CD4-positive, alpha-beta memory T cell (primary cell): ENCODE measurements around the gene ACOX1. TPM values are rescaled to one million over a fixed set of nuclear protein-coding genes. Genes with fewer than 3 reads are reported as not detected.

Experiments used
- CTCF ChIA-PET: fragments of 350-600 bp; sonication (Branson Sonifier 250); formaldehyde crosslinking; loops from one replicate; lab custom pipeline; 2021; ENCODE audit warnings: inconsistent platforms; ENCODE audit not compliant: partially characterized antibody; lab: Charles Lee
- POLR2A ChIA-PET: fragments of 350-600 bp; sonication (Branson Sonifier 250); formaldehyde crosslinking; loops from one replicate; lab custom pipeline; 2021; ENCODE audit not compliant: partially characterized antibody; lab: Charles Lee
- DNase-seq, 5 donors: peaks; one replicate each; pipeline versions ENCODE4 v3.0.0 to v3.0.0-alpha.2; 2020 to 2022; ENCODE audit warnings: mixed read lengths in 1 of 5
- H3K27ac ChIP-seq: one replicate; pipeline ENCODE4 v1.7.0; 2013; ENCODE audit warnings: low read depth, low read length
- H3K27me3 ChIP-seq: 2 replicates; pipeline ENCODE4 v1.7.0; 2013; ENCODE audit warnings: mild to moderate bottlenecking, low read length, moderate library complexity; ENCODE audit not compliant: insufficient read depth
- H3K36me3 ChIP-seq: 2 replicates; pipeline ENCODE4 v1.7.0; 2013; ENCODE audit warnings: mild to moderate bottlenecking, low read length, moderate library complexity; ENCODE audit not compliant: insufficient read depth
- H3K4me1 ChIP-seq: 2 replicates; pipeline ENCODE4 v1.7.0; 2013; ENCODE audit warnings: mild to moderate bottlenecking, low read length, moderate library complexity; ENCODE audit not compliant: insufficient read depth
- H3K4me3 ChIP-seq, 2 donors: one replicate each; pipeline ENCODE4 v1.7.0; 2013; ENCODE audit warnings: low read length in 2 of 2, mild to moderate bottlenecking in 1 of 2
- H3K9me3 ChIP-seq, 2 donors: one replicate each; pipeline ENCODE4 v1.7.0; 2013; ENCODE audit warnings: low read length in 2 of 2, control low read depth in 1 of 2; ENCODE audit not compliant: control insufficient read depth in 1 of 2
- H3K27ac Mint-ChIP-seq, 7 donors: one replicate each; pipeline ENCODE4 v1.8.0; 2020 to 2021; ENCODE audit warnings: mixed read lengths in 7 of 7, mild to moderate bottlenecking in 6 of 7, inconsistent platforms in 3 of 7, moderate library complexity in 3 of 7
- H3K27me3 Mint-ChIP-seq, 2 donors: one replicate each; pipeline ENCODE4 v1.8.0; 2020 to 2021; ENCODE audit warnings: mixed read lengths in 2 of 2
- H3K36me3 Mint-ChIP-seq, 2 donors: one replicate each; pipeline ENCODE4 v1.8.0; 2020 to 2021; ENCODE audit warnings: mixed read lengths in 2 of 2, inconsistent platforms in 1 of 2, mild to moderate bottlenecking in 1 of 2
- H3K4me1 Mint-ChIP-seq, 4 donors: one replicate each; pipeline ENCODE4 v1.8.0; 2020 to 2021; ENCODE audit warnings: mixed read lengths in 4 of 4, mild to moderate bottlenecking in 1 of 4
- H3K4me3 Mint-ChIP-seq, 8 donors: one replicate each; pipeline ENCODE4 v1.8.0; 2020 to 2021; ENCODE audit warnings: mixed read lengths in 8 of 8, mild to moderate bottlenecking in 7 of 8, moderate library complexity in 6 of 8, inconsistent platforms in 3 of 8
- H3K9me3 Mint-ChIP-seq, 8 donors: one replicate each; pipeline ENCODE4 v1.8.0; 2020 to 2021; ENCODE audit warnings: mixed read lengths in 8 of 8, mild to moderate bottlenecking in 5 of 8, inconsistent platforms in 3 of 8, moderate library complexity in 1 of 8
- intact Hi-C: fragments of 100-400 bp; cut with micrococcal nuclease; formaldehyde crosslinking; loops from one replicate; pipeline ENCODE4 v1.15.1; 2023
- polyA plus RNA-seq, 2 donors: library from polyadenylated mRNA; unstranded; fragments of 300-500 nt; fragmentation: Illumina TruSeq; gene quantifications; one replicate each; pipeline ENCODE4 v1.2.3, GENCODE V29; 2021
- total RNA-seq, 2 experiments: library from RNA; stranded (reverse); gene quantifications; one replicate each; pipeline ENCODE4 v1.2.3, GENCODE V29; 2021

ACOX1 gene
- total and polyA plus RNA-seq, 4 experiments from 2014 or later = 10.2 to 31.7 (median 22.4) TPM

- peak overlapping the region in 1 of 8 donors; percentile 52 for H3K4me3 Mint-ChIP-seq
- CTCF ChIA-PET = interaction anchor here (1.0 to 1.4 kb wide), 2 partner anchors 10 to 64 kb away, joined by 3 read pairs; partner anchors contain the start of gene FBF1
- Histone ChIP-seq H3K27ac (no peak overlapping the region), H3K36me3 (peaks cover 42% of the 10 kb centered on the region), H3K4me1 (no peaks in the 10 kb centered on the region), H3K9me3 (no peaks in the 10 kb centered on the region), H3K27me3 (no peaks in the 10 kb centered on the region), H3K4me3 (no peak overlapping the region)
- peak overlapping the region in 2 of 7 donors; percentile 69 to 79 for H3K27ac Mint-ChIP-seq
- peaks cover 1 to 5% (median 4%) of the 10 kb centered on the region in 4 donors for H3K4me1 Mint-ChIP-seq
- no peaks in the 10 kb centered on the region for H3K9me3 Mint-ChIP-seq
- POLR2A ChIA-PET = no interaction called here
- DNase-seq = no peak
- intact Hi-C loops = no loop called here
- no peaks in the 10 kb centered on the region for H3K27me3 Mint-ChIP-seq
- peaks cover 37 to 64% of the 10 kb centered on the region in 2 donors for H3K36me3 Mint-ChIP-seq
Observed at GRCh38 chr17:75950855-75951554, 28.0 kb downstream of the ACOX1 start.

- Mint-ChIP-seq H3K36me3 (peaks cover 33 to 64% of the 10 kb centered on the region in 2 donors), H3K4me1 (peaks cover 1 to 5% (median 4%) of the 10 kb centered on the region in 4 donors), H3K27ac (no peak overlapping the region), H3K4me3 (no peak overlapping the region), H3K27me3 (no peaks in the 10 kb centered on the region), H3K9me3 (no peaks in the 10 kb centered on the region)
- no peak overlapping the region for H3K27ac ChIP-seq
- no peak overlapping the region for H3K4me3 ChIP-seq
- no peak for DNase-seq
- H3K4me1 ChIP-seq = no peaks in the 10 kb centered on the region
- ChIA-PET POLR2A (no interaction called here), CTCF (interaction anchor here (1.0 kb wide), 1 partner anchor 64 kb away, joined by 3 read pairs; no protein-coding TSS in a partner anchor)
- H3K27me3 ChIP-seq = no peaks in the 10 kb centered on the region
- intact Hi-C loops = no loop called here
- peaks cover 39% of the 10 kb centered on the region for H3K36me3 ChIP-seq
- no peaks in the 10 kb centered on the region for H3K9me3 ChIP-seq
Observed at GRCh38 chr17:75950421-75950820, 28.5 kb downstream of the ACOX1 start.

GRCh38 chr17:75945211-75945610 is 33.8 kb downstream of the ACOX1 start:
- CTCF ChIA-PET = interaction anchor here (1.5 kb wide), 1 partner anchor 60 kb away, joined by 4 read pairs; no protein-coding TSS in a partner anchor
- Histone ChIP-seq H3K4me1 (peaks cover 8% of the 10 kb centered on the region), H3K4me3 (no peak overlapping the region), H3K9me3 (no peaks in the 10 kb centered on the region), H3K27me3 (no peaks in the 10 kb centered on the region), H3K36me3 (peaks cover 13% of the 10 kb centered on the region), H3K27ac (no peak overlapping the region)
- peaks cover 16 to 29% of the 10 kb centered on the region in 2 donors for H3K36me3 Mint-ChIP-seq
- intact Hi-C loops = no loop called here
- peak overlapping the region in 1 of 7 donors; percentile 4 for H3K27ac Mint-ChIP-seq
- H3K9me3 Mint-ChIP-seq = no peaks in the 10 kb centered on the region
- H3K4me1 Mint-ChIP-seq = peaks cover 5 to 14% (median 9%) of the 10 kb centered on the region in 4 donors
- no peak for DNase-seq
- no peaks in the 10 kb centered on the region for H3K27me3 Mint-ChIP-seq
- POLR2A ChIA-PET = no interaction called here
- H3K4me3 Mint-ChIP-seq = no peak overlapping the region

GRCh38 chr17:75943491-75943890 is 35.5 kb downstream of the ACOX1 start:
- ChIA-PET POLR2A (no interaction called here), CTCF (no interaction called here)
- intact Hi-C loops = no loop called here
- no peak overlapping the region for H3K27ac Mint-ChIP-seq
- H3K27ac ChIP-seq = no peak overlapping the region
- peaks cover 5% of the 10 kb centered on the region for H3K36me3 ChIP-seq
- H3K4me3 Mint-ChIP-seq = no peak overlapping the region
- H3K9me3 Mint-ChIP-seq = no peaks in the 10 kb centered on the region
- H3K4me3 ChIP-seq = no peak overlapping the region
- H3K27me3 Mint-ChIP-seq = no peaks in the 10 kb centered on the region
- no peak for DNase-seq
- H3K9me3 ChIP-seq = no peaks in the 10 kb centered on the region
- H3K4me1 Mint-ChIP-seq = peaks cover 7 to 14% (median 10%) of the 10 kb centered on the region in 4 donors
- H3K27me3 ChIP-seq = no peaks in the 10 kb centered on the region
- peaks cover 10% of the 10 kb centered on the region for H3K4me1 ChIP-seq
- peaks cover 7 to 20% of the 10 kb centered on the region in 2 donors for H3K36me3 Mint-ChIP-seq

DNA sequence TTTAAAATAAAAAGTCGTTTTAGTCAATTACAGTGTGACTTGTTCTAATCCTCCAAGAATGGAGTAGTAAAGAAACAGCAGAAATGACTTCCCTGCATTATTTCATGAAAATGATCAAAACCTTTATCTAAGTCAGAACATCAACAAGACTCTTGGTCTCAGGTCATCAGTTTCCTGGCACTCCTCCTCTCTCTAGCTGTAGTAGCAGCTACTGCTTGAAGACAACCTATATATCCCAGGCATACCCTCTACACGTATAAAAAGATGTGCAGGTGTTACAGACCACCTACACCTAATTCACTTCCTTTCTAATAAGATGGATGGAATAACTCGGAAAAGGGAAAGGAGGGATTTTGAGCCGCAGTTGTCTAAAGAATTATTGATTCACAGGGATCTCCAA is 36.5 kb downstream of the ACOX1 start:
- H3K9me3 ChIP-seq = no peaks in the 10 kb centered on the region
- peaks cover 5% of the 10 kb centered on the region for H3K36me3 ChIP-seq
- no peaks in the 10 kb centered on the region for H3K27me3 ChIP-seq
- H3K4me3 Mint-ChIP-seq = peak overlapping the region in 2 of 8 donors; percentile 19 to 73
- POLR2A ChIA-PET = no interaction called here
- H3K27ac Mint-ChIP-seq = peak overlapping the region in 1 of 7 donors; percentile 24
- no peaks in the 10 kb centered on the region for H3K9me3 Mint-ChIP-seq
- intact Hi-C loops = no loop called here
- peaks cover 7 to 14% (median 10%) of the 10 kb centered on the region in 4 donors for H3K4me1 Mint-ChIP-seq
- DNase-seq = no peak
- H3K4me1 ChIP-seq = peaks cover 10% of the 10 kb centered on the region
- CTCF ChIA-PET = interaction anchor here (0.7 kb wide), 1 partner anchor 443 kb away, joined by 3 read pairs; no protein-coding TSS in a partner anchor
- no peak overlapping the region for H3K4me3 ChIP-seq
- H3K27me3 Mint-ChIP-seq = no peaks in the 10 kb centered on the region
- H3K27ac ChIP-seq = no peak overlapping the region
- peaks cover 3 to 15% of the 10 kb centered on the region in 2 donors for H3K36me3 Mint-ChIP-seq

DNA sequence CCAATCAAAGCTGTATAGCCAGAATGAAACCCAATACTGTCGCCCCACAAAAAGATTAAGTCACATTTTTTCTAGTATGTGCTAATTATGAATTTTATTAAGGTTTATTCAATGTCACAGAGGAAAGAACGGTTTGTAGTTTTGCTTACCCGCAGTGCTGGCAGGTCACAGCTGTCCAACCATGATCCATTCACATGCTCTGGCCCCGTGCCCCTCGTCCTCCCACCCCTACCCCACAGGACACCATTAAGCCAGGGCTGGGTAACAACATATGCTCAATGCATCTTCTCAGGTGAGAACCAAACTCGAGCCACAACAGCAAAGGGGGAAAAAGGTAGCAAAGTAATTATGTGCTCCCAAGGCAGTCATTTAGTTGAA is 37.5 kb downstream of the ACOX1 start:
- Histone ChIP-seq H3K27ac (peak overlapping the region; percentile 86), H3K27me3 (no peaks in the 10 kb centered on the region), H3K4me1 (peaks cover 10% of the 10 kb centered on the region), H3K9me3 (no peaks in the 10 kb centered on the region), H3K36me3 (peaks cover 5% of the 10 kb centered on the region), H3K4me3 (peak overlapping the region in 1 of 2 donors; percentile 63)
- H3K4me1 Mint-ChIP-seq = peaks cover 7 to 14% (median 10%) of the 10 kb centered on the region in 4 donors
- POLR2A ChIA-PET = interaction anchor here (0.6 to 1.7 kb wide), 13 partner anchors 16 to 412 kb away, joined by 3 to 10 read pairs (median 3); partner anchors contain the start of genes ACOX1, EXOC7, MRPL38 and PRPSAP1
- CTCF ChIA-PET = interaction anchor here (0.6 to 1.5 kb wide), 7 partner anchors 10 to 188 kb away, joined by 3 to 6 read pairs (median 3); no protein-coding TSS in a partner anchor
- H3K4me3 Mint-ChIP-seq = peak overlapping the region; percentile 84 to 93 (median 86)
- DNase-seq = no peak
- H3K27ac Mint-ChIP-seq = peak overlapping the region; percentile 47 to 93 (median 79)
- H3K9me3 Mint-ChIP-seq = no peaks in the 10 kb centered on the region
- peaks cover under 1 to 9% of the 10 kb centered on the region in 2 donors for H3K36me3 Mint-ChIP-seq
- intact Hi-C loops = loop anchor here (1.0 to 2.0 kb wide), 3 partner anchors 36 to 45 kb away; partner anchors contain the start of genes ACOX1, TEN1 and TRIM65
- no peaks in the 10 kb centered on the region for H3K27me3 Mint-ChIP-seq
